Upper lobe of left lung (tissue), 4 donors: ENCODE results near the gene RASL10B.

ENCODE experiments used
- CTCF ChIP-seq, 6 experiments: fragments of 450-650 bp in 4 of 6; fragments of 200-600 bp in 2 of 6; sonication (generic) in 2 of 6; IDR thresholded peaks; one replicate each; pipeline ENCODE4 v1.5.1; 2016 to 2019; ENCODE audit warnings: antibody characterized with exemption in 6 of 6
- EP300 ChIP-seq, 4 donors: sonication (generic); formaldehyde crosslinking; IDR thresholded peaks; one replicate each; pipeline ENCODE4 v1.5.1; 2017; ENCODE audit warnings: antibody characterized with exemption in 4 of 4, control low read depth in 2 of 4

DNA sequence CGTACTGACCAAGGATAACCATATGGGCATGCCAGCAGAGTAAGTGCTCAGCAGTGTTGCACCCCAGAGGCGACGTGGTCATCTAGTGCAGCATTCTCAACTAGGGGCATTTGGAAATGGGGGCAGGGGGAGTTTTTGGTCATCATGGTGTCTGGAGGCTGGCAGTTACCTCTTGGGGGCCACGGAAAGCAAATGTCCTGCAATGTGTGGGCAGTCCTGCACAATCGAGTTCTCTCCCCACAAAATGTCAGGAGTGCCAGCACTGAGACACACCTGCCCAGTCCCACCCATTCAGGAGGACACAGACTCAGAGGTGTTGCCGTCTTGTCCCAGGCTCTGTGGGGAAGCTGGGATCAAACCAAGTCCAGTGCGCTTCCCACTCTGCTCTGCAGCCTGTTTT, 3.0 kb downstream of the RASL10B start:
- TF ChIP-seq CTCF (IDR thresholded peaks at IDR 0.05) = no peak
- no peak for TF ChIP-seq EP300 (IDR thresholded peaks at IDR 0.05)
